ENCODE measurements around the gene RALBP1. TPM values are rescaled to one million over a fixed set of nuclear protein-coding genes. Genes with fewer than 3 reads are reported as not detected.

The RALBP1 gene
- total and polyA plus RNA-seq, 2 of the 4 experiments (the other 2 are of a cell fraction): 30.6 to 38.2 TPM

- H3K4ac ChIP-seq (ENCODE audit: low read depth, low read length): no peak overlapping the region
- no peak overlapping the region for H3K27ac ChIP-seq (ENCODE audit: insufficient read depth, low read length)
- H4K5ac ChIP-seq (ENCODE audit: low read depth, low read length): no peak overlapping the region
- peaks cover 4% of the 10 kb centered on the region; the same call in 1 of the 2 replicates for H3K4me1 ChIP-seq (ENCODE audit: control insufficient read depth, insufficient read depth, low read length)
- H4K8ac ChIP-seq (ENCODE audit: low read depth in 2 of 2, low read length in 2 of 2): no peak overlapping the region
- H3K4me2 ChIP-seq (ENCODE audit: low read depth, low read length): no peak overlapping the region
- no peak overlapping the region for H3K18ac ChIP-seq (ENCODE audit: low read depth, low read length)
- no peak overlapping the region for H2AK5ac ChIP-seq (ENCODE audit: low read depth, low read length)
- H4K91ac ChIP-seq (ENCODE audit: insufficient read depth, low read depth, low read length): no peak overlapping the region
- H3K23ac ChIP-seq (ENCODE audit: low read depth, low read length): peak overlapping the region; percentile 69; the same call in 1 of the 2 replicates
- no peak overlapping the region for H2BK5ac ChIP-seq (ENCODE audit: low read depth, low read length, poor library complexity, severe bottlenecking)
- no peak overlapping the region for H2AFZ ChIP-seq (replicated peaks; ENCODE audit: low read length, poor library complexity)
- no peak overlapping the region for H2AK9ac ChIP-seq (replicated peaks; ENCODE audit: low read depth, low read length, poor library complexity)
- peaks cover 17% of the 10 kb centered on the region for H4K20me1 ChIP-seq (ENCODE audit: insufficient read depth, low read length)
- H3K56ac ChIP-seq (ENCODE audit: extremely low read depth, insufficient read depth, low read length): no peak overlapping the region
- no CpG with 5 or more reads among the region's 1 CpG for WGBS, 2 experiments (ENCODE audit: extremely low coverage in 2 of 2, insufficient read length in 1 of 2)
- intact Hi-C loops (cut with micrococcal nuclease): loop anchor here (5.0 kb wide), 3 partner anchors 40 to 130 kb away; no protein-coding TSS in a partner anchor
- peaks cover 10% of the 10 kb centered on the region for H3K9me1 ChIP-seq (ENCODE audit: insufficient read depth, low read length)
- H2BK20ac ChIP-seq (ENCODE audit: low read depth, low read length): no peak overlapping the region
- H3K14ac ChIP-seq (replicated peaks; ENCODE audit: low read depth, low read length): no peak overlapping the region
- DNase-seq (no peak), ATAC-seq (ENCODE audit: low read depth) (no peak)
- H3K9me3 ChIP-seq (ENCODE audit: control insufficient read depth, insufficient read depth, low read length): no peaks in the 10 kb centered on the region
- H2BK15ac ChIP-seq (ENCODE audit: low read depth, low read length): no peak overlapping the region
- dilution Hi-C loops (cut with HindIII; ENCODE audit: low sequenced_read_pairs, unreplicated experiment): no loop called here
- in situ Hi-C loops (cut with MboI; ENCODE audit: low sequenced_read_pairs): loop anchor here (5.0 kb wide), 1 partner anchor 50 kb away; no protein-coding TSS in a partner anchor
- TF ChIP-seq CEBPB (IDR thresholded peaks at IDR 0.05; ENCODE audit: low read depth, low read length) (no peak), RFX5 (IDR thresholded peaks at IDR 0.05; ENCODE audit: low read depth, low read length) (no peak), CHD1 (IDR thresholded peaks at IDR 0.05; ENCODE audit: low read depth, low read length) (no peak), MAZ (IDR thresholded peaks at IDR 0.05; ENCODE audit: borderline replicate concordance, low read depth, low read length) (no peak), POLR2A (IDR thresholded peaks at IDR 0.05; ENCODE audit: low read depth, low read length) (no peak), RCOR1 (IDR thresholded peaks at IDR 0.05; ENCODE audit: insufficient replicate concordance, low read length) (no peak), MXI1 (IDR thresholded peaks at IDR 0.05; ENCODE audit: borderline replicate concordance, low read depth, low read length) (no peak), RAD21 (IDR thresholded peaks at IDR 0.05; ENCODE audit: low read length) (no peak), SMC3 (IDR thresholded peaks at IDR 0.05; ENCODE audit: low read depth, low read length) (no peak), FOS (IDR thresholded peaks at IDR 0.05; ENCODE audit: low read depth, low read length) (no peak), MAFK (IDR thresholded peaks at IDR 0.05; ENCODE audit: low read depth, low read length) (no peak), CTCF (conservative IDR thresholded peaks at IDR 0.05; ENCODE audit: low read depth, low read length) (no peak), BHLHE40 (IDR thresholded peaks at IDR 0.05; ENCODE audit: low read depth, low read length) (no peak), ELK1 (IDR thresholded peaks at IDR 0.05; ENCODE audit: borderline replicate concordance, low read depth, low read length) (no peak), NFE2L2 (IDR thresholded peaks at IDR 0.05; ENCODE audit: low read depth, low read length) (no peak), USF2 (IDR thresholded peaks at IDR 0.05; ENCODE audit: low read depth, low read length) (no peak)
- no peaks in the 10 kb centered on the region for H3K27me3 ChIP-seq (ENCODE audit: control insufficient read depth, insufficient read depth, low read length)
- peaks cover 12 to 70% of the 10 kb centered on the region in 2 experiments; a peak in 3 of 4 replicates for H3K79me1 ChIP-seq (ENCODE audit: low read depth in 1 of 2, low read length in 2 of 2)
- POLR2A ChIA-PET (ENCODE audit: unreplicated experiment): no interaction called here
- no peak overlapping the region for H2BK120ac ChIP-seq (ENCODE audit: low read depth, low read length)
- no TSS peak for BruUV-seq (replicated peaks)
- H3K36me3 ChIP-seq (ENCODE audit: control insufficient read depth, insufficient read depth, low read length): peaks cover 5% of the 10 kb centered on the region; the same call in 1 of the 2 replicates
- H3K4me3 ChIP-seq (ENCODE audit: insufficient read depth, low read depth, low read length): no peak overlapping the region
- CTCF ChIA-PET: no interaction called here
- H3K9ac ChIP-seq (ENCODE audit: low read depth, low read length): no peak overlapping the region
Measured at GRCh38 chr18:9477509-9477908, 2.2 kb downstream of the RALBP1 start.
